PC-9 (cell line): ENCODE results near the gene SETBP1.

Experiments
- EZH2 ChIP-seq: fragments of 200-600 bp; sonication (generic); IDR thresholded peaks from 2 replicates; pipeline ENCODE4 v1.8.0; 2017; ENCODE audit warnings: antibody characterized with exemption, low read depth
- TF ChIP-seq, protein P1 (sequence below): fragments of 200-600 bp; sonication (generic); conservative IDR thresholded peaks from 2 replicates; pipeline ENCODE4 v1.6.1; 2017; ENCODE audit warnings: mixed run types, antibody characterized with exemption, mild to moderate bottlenecking, moderate library complexity

DNA sequence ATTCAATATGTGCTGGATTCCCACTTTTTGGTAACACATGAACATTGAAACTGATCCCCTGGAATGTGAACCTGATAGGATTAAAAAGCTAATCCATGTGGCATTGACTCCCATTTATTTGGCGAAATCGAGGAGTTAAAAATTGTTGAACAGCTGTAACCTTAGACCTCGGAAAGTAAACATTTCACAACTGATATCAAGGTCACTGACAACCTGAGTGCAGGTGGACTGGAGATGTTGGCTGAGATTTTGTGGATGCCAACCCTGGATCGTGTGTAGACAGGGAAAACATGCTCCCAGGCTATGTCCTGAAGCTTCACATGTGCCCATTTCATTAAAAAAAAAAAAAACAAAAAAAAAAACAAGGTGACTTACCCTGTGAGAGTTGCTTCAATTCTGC, 204.8 kb downstream of the SETBP1 start:
- TF ChIP-seq, protein P1, sequence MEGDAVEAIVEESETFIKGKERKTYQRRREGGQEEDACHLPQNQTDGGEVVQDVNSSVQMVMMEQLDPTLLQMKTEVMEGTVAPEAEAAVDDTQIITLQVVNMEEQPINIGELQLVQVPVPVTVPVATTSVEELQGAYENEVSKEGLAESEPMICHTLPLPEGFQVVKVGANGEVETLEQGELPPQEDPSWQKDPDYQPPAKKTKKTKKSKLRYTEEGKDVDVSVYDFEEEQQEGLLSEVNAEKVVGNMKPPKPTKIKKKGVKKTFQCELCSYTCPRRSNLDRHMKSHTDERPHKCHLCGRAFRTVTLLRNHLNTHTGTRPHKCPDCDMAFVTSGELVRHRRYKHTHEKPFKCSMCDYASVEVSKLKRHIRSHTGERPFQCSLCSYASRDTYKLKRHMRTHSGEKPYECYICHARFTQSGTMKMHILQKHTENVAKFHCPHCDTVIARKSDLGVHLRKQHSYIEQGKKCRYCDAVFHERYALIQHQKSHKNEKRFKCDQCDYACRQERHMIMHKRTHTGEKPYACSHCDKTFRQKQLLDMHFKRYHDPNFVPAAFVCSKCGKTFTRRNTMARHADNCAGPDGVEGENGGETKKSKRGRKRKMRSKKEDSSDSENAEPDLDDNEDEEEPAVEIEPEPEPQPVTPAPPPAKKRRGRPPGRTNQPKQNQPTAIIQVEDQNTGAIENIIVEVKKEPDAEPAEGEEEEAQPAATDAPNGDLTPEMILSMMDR, result no peak
- TF ChIP-seq EZH2, result no peak
